ENCODE results near the gene ARIH2.
A peak's percentile ranks its signal among the peaks of the same experiment; 100 is the strongest.

Gene ARIH2

GRCh38 chr3:49020330-49021212 is 101.9 kb downstream of the ARIH2 start:
- DNase-seq = peak; percentile 51

- peak; percentile 99 for DNase-seq
These were observed 102.7 kb downstream of the ARIH2 start for GRCh38 chr3:49021213-49021812.

GRCh38 chr3:49021813-49022687 is 103.4 kb downstream of the ARIH2 start, which contains the start of gene NDUFAF3:
Gene NDUFAF3 (plus strand): TSS chr3:49022121. CDS start chr3:49022145, 24 bp downstream.
- DNase-seq = peak; percentile 97

GRCh38 chr3:49022688-49023171 is 104.1 kb downstream of the ARIH2 start:
- DNase-seq = peak; percentile 20

- no peak for DNase-seq
These were observed 105.1 kb downstream of the ARIH2 start for GRCh38 chr3:49023775-49024174.

GRCh38 chr3:49024449-49024848 is 105.8 kb downstream of the ARIH2 start:
- DNase-seq = peak; percentile 9

GRCh38 chr3:49025005-49025792 is 106.6 kb downstream of the ARIH2 start:
- DNase-seq = no peak

- peak; percentile 13 for DNase-seq
These were observed 107.3 kb downstream of the ARIH2 start for GRCh38 chr3:49025793-49026520.

GRCh38 chr3:49026536-49026935 is 107.9 kb downstream of the ARIH2 start:
- no peak for DNase-seq

GRCh38 chr3:49027634-49028033 is 109.0 kb downstream of the ARIH2 start:
- no peak for DNase-seq

- DNase-seq = no peak
These were observed 109.6 kb downstream of the ARIH2 start for GRCh38 chr3:49028298-49028672.

GRCh38 chr3:49028673-49029562 is 110.3 kb downstream of the ARIH2 start, which contains the start of gene IMPDH2:
Gene IMPDH2 (minus strand): TSS chr3:49029398. CDS start chr3:49029350, 48 bp downstream.
- DNase-seq = peak; percentile 95

GRCh38 chr3:49029563-49029884 is 110.9 kb downstream of the ARIH2 start:
- no peak for DNase-seq

GRCh38 chr3:49030321-49030720 is 111.7 kb downstream of the ARIH2 start:
- DNase-seq = no peak

GRCh38 chr3:49032646-49033304 is 114.1 kb downstream of the ARIH2 start:
- DNase-seq = no peak

GRCh38 chr3:49034650-49035049 is 116.0 kb downstream of the ARIH2 start:
- no peak for DNase-seq

- DNase-seq = no peak
These were observed 116.6 kb downstream of the ARIH2 start for GRCh38 chr3:49035281-49035680.
